ENCODE data around the gene LINGO3. TPM values are rescaled to one million over a fixed set of nuclear protein-coding genes. Genes with fewer than 3 reads are reported as not detected.

Gene LINGO3
- total and polyA plus RNA-seq, 10 of the 15 experiments (the other 5 are each of a cell fraction or from before 2014, with no cell fraction given) = 0.09 to 2.0 (median 0.40) TPM; not detected in 5

DNA sequence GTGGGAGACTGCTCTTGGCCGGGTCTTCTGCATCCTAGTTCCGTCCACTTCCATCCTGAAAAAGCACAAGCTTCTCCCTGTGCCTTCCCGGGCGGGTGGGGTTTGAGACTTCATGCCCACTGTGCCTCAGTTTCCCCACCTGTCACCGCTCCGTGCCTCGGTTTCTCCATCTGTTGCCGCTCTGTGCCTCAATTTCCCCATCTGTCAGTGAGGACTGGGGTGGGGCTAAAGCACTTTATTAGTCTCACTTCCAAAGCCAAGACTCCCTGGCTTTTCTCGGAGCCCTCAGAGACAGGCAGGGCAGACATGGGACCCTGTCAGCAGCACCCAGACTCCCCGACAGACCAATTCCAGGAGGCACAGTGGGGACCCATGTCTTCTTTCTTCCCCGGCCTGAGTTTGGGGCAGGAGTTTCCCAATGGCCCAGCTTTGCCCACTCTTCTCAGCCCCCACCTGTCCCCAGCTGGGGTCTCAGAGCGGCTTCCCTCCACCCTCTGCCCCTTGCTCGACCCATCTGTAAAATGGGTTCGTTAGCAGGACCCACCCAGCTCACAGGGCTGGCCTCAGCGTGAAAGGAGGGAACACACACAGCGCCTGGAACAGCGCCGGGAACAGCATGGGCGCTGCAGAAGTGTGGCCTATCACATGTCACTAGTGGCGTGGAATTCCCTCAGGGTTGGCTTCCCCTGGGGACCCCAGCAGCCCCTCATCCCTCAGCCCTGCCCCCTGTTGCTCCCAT is 21.4 kb downstream of the LINGO3 start:
- H3K27ac ChIP-seq (ENCODE audit: control insufficient read depth, insufficient read depth) = no peak overlapping the region
- H3K4me2 ChIP-seq (ENCODE audit: control insufficient read depth, insufficient read depth) = no peak overlapping the region
- intact Hi-C loops (cut with micrococcal nuclease; ENCODE audit: unreplicated experiment) (no loop called here), in situ Hi-C loops (cut with MboI) (no loop called here)
- RAD21 ChIA-PET (ENCODE audit: unreplicated experiment) = interaction anchor here (0.8 to 0.9 kb wide), 2 partner anchors 28 to 41 kb away, joined by 3 read pairs; partner anchors contain the start of genes LSM7 and SPPL2B
- no peaks in the 10 kb centered on the region for H3K36me3 ChIP-seq (ENCODE audit: control insufficient read depth in 2 of 2, insufficient read depth in 2 of 2, low read length in 1 of 2)
- FAIRE-seq (no peak), DNase-seq (ENCODE audit: low read depth, low spot score) (no peak), ATAC-seq (no peak)
- H3K9ac ChIP-seq (ENCODE audit: control insufficient read depth, insufficient read depth, low read length) = no peak overlapping the region
- H3K9me3 ChIP-seq (replicated peaks; ENCODE audit: control insufficient read depth, insufficient read depth, low read length) = no peaks in the 10 kb centered on the region
- POLR2A ChIA-PET = no interaction called here
- H3K4me1 ChIP-seq (ENCODE audit: control insufficient read depth, insufficient read depth, low read length) = peaks cover 40% of the 10 kb centered on the region
- SMC1A ChIA-PET (ENCODE audit: uncharacterized antibody, unreplicated experiment) = interaction anchor here (1.1 to 2.9 kb wide), 2 partner anchors 27 to 187 kb away, joined by 3 to 11 read pairs; no protein-coding TSS in a partner anchor
- peaks cover 0 to 3% of the 10 kb centered on the region in 2 experiments; a peak in 2 of 4 replicates for H3K27me3 ChIP-seq (replicated peaks in 1 of 2; ENCODE audit: control insufficient read depth in 2 of 2, insufficient read depth in 2 of 2, low read length in 1 of 2)
- no TSS peak for BruUV-seq (replicated peaks)
- TF ChIP-seq CREM (IDR thresholded peaks at IDR 0.05; ENCODE audit: low read depth) = no peak
- no peak for TF ChIP-seq ATF7 (IDR thresholded peaks at IDR 0.05; ENCODE audit: low read depth)
- TF ChIP-seq, protein P1, sequence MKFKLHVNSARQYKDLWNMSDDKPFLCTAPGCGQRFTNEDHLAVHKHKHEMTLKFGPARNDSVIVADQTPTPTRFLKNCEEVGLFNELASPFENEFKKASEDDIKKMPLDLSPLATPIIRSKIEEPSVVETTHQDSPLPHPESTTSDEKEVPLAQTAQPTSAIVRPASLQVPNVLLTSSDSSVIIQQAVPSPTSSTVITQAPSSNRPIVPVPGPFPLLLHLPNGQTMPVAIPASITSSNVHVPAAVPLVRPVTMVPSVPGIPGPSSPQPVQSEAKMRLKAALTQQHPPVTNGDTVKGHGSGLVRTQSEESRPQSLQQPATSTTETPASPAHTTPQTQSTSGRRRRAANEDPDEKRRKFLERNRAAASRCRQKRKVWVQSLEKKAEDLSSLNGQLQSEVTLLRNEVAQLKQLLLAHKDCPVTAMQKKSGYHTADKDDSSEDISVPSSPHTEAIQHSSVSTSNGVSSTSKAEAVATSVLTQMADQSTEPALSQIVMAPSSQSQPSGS (IDR thresholded peaks at IDR 0.05; ENCODE audit: low read length) = no peak
- no peak for TF ChIP-seq RB1 (IDR thresholded peaks at IDR 0.05; ENCODE audit: borderline replicate concordance)
- TF ChIP-seq ETV6 (conservative IDR thresholded peaks at IDR 0.05 in 1 of 2, IDR thresholded peaks at IDR 0.05 in 1 of 2; ENCODE audit: borderline replicate concordance in 1 of 2, low read depth in 1 of 2) = no peak
- TF ChIP-seq, protein P2, sequence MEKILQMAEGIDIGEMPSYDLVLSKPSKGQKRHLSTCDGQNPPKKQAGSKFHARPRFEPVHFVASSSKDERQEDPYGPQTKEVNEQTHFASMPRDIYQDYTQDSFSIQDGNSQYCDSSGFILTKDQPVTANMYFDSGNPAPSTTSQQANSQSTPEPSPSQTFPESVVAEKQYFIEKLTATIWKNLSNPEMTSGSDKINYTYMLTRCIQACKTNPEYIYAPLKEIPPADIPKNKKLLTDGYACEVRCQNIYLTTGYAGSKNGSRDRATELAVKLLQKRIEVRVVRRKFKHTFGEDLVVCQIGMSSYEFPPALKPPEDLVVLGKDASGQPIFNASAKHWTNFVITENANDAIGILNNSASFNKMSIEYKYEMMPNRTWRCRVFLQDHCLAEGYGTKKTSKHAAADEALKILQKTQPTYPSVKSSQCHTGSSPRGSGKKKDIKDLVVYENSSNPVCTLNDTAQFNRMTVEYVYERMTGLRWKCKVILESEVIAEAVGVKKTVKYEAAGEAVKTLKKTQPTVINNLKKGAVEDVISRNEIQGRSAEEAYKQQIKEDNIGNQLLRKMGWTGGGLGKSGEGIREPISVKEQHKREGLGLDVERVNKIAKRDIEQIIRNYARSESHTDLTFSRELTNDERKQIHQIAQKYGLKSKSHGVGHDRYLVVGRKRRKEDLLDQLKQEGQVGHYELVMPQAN (conservative IDR thresholded peaks at IDR 0.05) = no peak
- TF ChIP-seq, protein P3, sequence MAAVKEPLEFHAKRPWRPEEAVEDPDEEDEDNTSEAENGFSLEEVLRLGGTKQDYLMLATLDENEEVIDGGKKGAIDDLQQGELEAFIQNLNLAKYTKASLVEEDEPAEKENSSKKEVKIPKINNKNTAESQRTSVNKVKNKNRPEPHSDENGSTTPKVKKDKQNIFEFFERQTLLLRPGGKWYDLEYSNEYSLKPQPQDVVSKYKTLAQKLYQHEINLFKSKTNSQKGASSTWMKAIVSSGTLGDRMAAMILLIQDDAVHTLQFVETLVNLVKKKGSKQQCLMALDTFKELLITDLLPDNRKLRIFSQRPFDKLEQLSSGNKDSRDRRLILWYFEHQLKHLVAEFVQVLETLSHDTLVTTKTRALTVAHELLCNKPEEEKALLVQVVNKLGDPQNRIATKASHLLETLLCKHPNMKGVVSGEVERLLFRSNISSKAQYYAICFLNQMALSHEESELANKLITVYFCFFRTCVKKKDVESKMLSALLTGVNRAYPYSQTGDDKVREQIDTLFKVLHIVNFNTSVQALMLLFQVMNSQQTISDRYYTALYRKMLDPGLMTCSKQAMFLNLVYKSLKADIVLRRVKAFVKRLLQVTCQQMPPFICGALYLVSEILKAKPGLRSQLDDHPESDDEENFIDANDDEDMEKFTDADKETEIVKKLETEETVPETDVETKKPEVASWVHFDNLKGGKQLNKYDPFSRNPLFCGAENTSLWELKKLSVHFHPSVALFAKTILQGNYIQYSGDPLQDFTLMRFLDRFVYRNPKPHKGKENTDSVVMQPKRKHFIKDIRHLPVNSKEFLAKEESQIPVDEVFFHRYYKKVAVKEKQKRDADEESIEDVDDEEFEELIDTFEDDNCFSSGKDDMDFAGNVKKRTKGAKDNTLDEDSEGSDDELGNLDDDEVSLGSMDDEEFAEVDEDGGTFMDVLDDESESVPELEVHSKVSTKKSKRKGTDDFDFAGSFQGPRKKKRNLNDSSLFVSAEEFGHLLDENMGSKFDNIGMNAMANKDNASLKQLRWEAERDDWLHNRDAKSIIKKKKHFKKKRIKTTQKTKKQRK (IDR thresholded peaks at IDR 0.05; ENCODE audit: low read depth, low read length) = no peak
- TF ChIP-seq MXI1 (IDR thresholded peaks at IDR 0.05; ENCODE audit: low read depth, low read length) = no peak
- H3K4me3 ChIP-seq = no peak overlapping the region
- H4K20me1 ChIP-seq (ENCODE audit: control insufficient read depth, insufficient read depth) = no peaks in the 10 kb centered on the region
- no peaks in the 10 kb centered on the region; the same call in 1 of the 2 replicates for H3K79me2 ChIP-seq (ENCODE audit: control insufficient read depth, insufficient read depth, low read length)
- H2AFZ ChIP-seq (ENCODE audit: control insufficient read depth, low read depth, low read length) = no peak overlapping the region
- 72% methylated on average over 20 of the region's 20 CpGs for WGBS (ENCODE audit: insufficient coverage, insufficient replicate concordance, low lambda C conversion rate, missing lambda C conversion rate)
- CTCF ChIA-PET = interaction anchor here (1.2 to 1.3 kb wide), 2 partner anchors 11 to 26 kb away, joined by 4 to 5 read pairs; no protein-coding TSS in a partner anchor

Measured in GM12878 (cell line).